Heart right ventricle (tissue), 16 donors: ENCODE measurements around the gene ARID5A. TPM values are rescaled to one million over a fixed set of nuclear protein-coding genes. Genes with fewer than 3 reads are reported as not detected.

ENCODE experiments used
- ATAC-seq, 8 donors: fragments of 200-7000 bp; cut with Tn5 transposase; one replicate each; pipeline ENCODE4 v1.9.1; 2020; ENCODE audit warnings: mild to moderate bottlenecking in 8 of 8, moderate library complexity in 8 of 8, moderate number of reproducible peaks in 1 of 8
- DNase-seq, 2 donors: peaks; one replicate each; pipeline ENCODE4 v3.0.0-alpha.2; 2020
- H3K27ac ChIP-seq, 10 donors: fragments of 200-600 bp; sonication (generic) in 2 of 10; one replicate each; pipeline versions ENCODE4 v1.5.0 to v1.8.0; 2020 to 2022; ENCODE audit warnings: mild to moderate bottlenecking in 3 of 10
- H3K27me3 ChIP-seq, 7 donors: fragments of 200-600 bp; one replicate each; pipeline ENCODE4 v1.8.0; 2021 to 2022; ENCODE audit warnings: mild to moderate bottlenecking in 2 of 7
- H3K36me3 ChIP-seq, 9 donors: fragments of 200-600 bp; sonication (generic) in 1 of 9; one replicate each; pipeline versions ENCODE4 v1.5.0 to v1.8.0; 2020 to 2022; ENCODE audit warnings: mild to moderate bottlenecking in 2 of 9
- H3K4me1 ChIP-seq, 9 donors: fragments of 200-600 bp; sonication (generic) in 1 of 9; one replicate each; pipeline versions ENCODE4 v1.5.0 to v1.8.0; 2020 to 2022; ENCODE audit warnings: mild to moderate bottlenecking in 4 of 9
- H3K4me3 ChIP-seq, 10 donors: fragments of 200-600 bp; sonication (generic) in 2 of 10; one replicate each; pipeline versions ENCODE4 v1.5.0 to v1.8.0; 2020 to 2022; ENCODE audit warnings: mild to moderate bottlenecking in 7 of 10, moderate library complexity in 2 of 10
- H3K9me3 ChIP-seq, 11 donors: fragments of 200-600 bp in 10 of 11; sonication (generic) in 2 of 11; one replicate each; pipeline versions ENCODE4 v1.5.0 to v1.8.0; 2013 to 2022; ENCODE audit warnings: mild to moderate bottlenecking in 2 of 11, control low read depth in 1 of 11, moderate library complexity in 1 of 11
- WGBS, 2 donors: extraction: QIAGEN DNeasy Blood & Tissue Kit; methylation state at CpG; one replicate each; pipeline ENCODE4 v1.1.7; 2013; ENCODE audit warnings: inconsistent platforms in 1 of 2; 5-methylcytosine and 5-hydroxymethylcytosine counted together
- intact Hi-C, 10 donors: fragments of 100-400 bp; cut with DNase I; formaldehyde crosslinking; loops; one replicate each; pipeline versions ENCODE4 v1.11.1 to v1.14.2; 2022
- polyA plus RNA-seq, 2 donors: library from polyadenylated mRNA; stranded (reverse); fragments of 200-250 nt; gene quantifications; one replicate each; pipeline ENCODE4 v1.2.3, GENCODE V29; 2013
- total RNA-seq, 10 donors: library from RNA; stranded (reverse); fragmentation: NEBNext Ultra II Directional in 3 of 10; extraction: Animal tissue kit (Norgen Biotek cat#: 25700) in 3 of 10; gene quantifications; one replicate each; pipeline versions ENCODE4 v1.2.1 to v1.2.4, GENCODE V29; 2021 to 2023
- TF ChIP-seq, protein P1 (sequence below), 9 donors: fragments of 200-600 bp; sonication (generic) in 2 of 9; IDR thresholded peaks; one replicate each; pipeline versions ENCODE4 v1.5.0 to v1.8.0; 2021 to 2022; ENCODE audit warnings: antibody characterized with exemption in 9 of 9, mild to moderate bottlenecking in 5 of 9, moderate library complexity in 1 of 9
- donor health status: Arrhythmogenic right ventricular cardiomyopathy.
- donor health status: ischemic (EF 13 %, LVEDD 7.1; RV severe dilation, severe dysfunction).
- donor health status: healthy with polysubstance abuse.
- donor health status: DM: no; HTN: yes; CAD: no.
- donor health status: DM: no; HTN: no; CAD: no.
- donor health status: ischemic (EF 25% LVEDD 6.9; RV normal size, moderate dysfunction).
- donor health status: ischemic (EF 25% LVEDD 5.7; RV mildly dilated, moderate dysfunction).
- donor health status: healthy.
- donor health status: DM: yes; HTN: yes; CAD: no.
- donor health status: Ischemic cardiomyopathy.
- donor health status: ischemic (EF 35%, LVEDD 5.7; RV mildly dilated, moderate dysfunction).
- donor health status: nonischemic (EF 11% LVEDD 7.7; RV severe dilation, severe dysfunction).
- donor health status: DM: yes; HTN: yes; CAD: no.
- donor health status: PGD.
- donor health status: ischemic (EF 29% LVEDD 5.4; RV normal size, mild dysfunction).
- donor health status: nonischemic (EF 23%, LVEDD 6.1; RV moderate dilation, normal function).

The ARID5A gene
- total and polyA plus RNA-seq, 12 donors = 12.0 to 121 (median 41.1) TPM

DNA sequence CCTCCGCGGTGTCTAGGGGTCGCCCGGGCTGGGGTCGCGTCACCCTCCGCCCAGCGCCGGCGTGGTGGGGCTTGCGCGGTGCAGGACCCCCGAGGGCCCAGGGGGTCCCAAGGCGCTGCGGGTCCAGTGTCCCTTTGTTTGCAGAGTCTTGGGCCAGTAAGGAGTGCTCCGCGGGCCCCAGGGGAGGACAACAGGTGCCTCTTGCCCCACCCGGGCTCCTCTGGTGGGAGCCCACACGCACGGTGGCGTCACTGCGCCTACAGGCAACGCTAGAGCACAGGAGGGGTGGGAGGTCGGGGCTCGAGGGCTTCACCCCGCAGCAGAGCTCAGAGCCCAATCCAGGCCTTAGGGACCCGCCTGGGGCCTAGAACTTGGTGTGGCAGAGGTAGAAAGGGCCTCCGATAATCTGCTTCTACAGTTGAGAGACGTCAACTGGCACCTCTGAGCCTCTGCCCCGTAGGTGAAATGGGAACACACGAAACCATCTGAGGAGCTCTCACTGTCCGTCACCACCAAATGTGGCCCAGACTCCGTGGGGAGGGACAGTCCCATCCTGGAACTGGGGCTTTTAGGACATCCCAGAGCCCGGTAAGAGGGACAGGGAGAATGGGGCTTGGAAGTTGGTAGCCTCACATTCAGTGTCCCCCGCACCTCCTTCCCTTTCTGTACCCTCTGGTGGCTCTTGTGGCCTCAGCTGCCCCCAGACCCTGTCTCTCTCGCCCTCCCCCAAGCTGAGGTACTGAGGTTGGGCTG is 1.4 kb downstream of the ARID5A start:
- intact Hi-C loops = loop anchor here in 3 of 10 donors (10.0 kb wide), 2 partner anchors 97 to 343 kb away; partner anchors contain the start of gene KANSL3 (in 2 of the 3)
- no peaks in the 10 kb centered on the region for H3K27me3 ChIP-seq
- peak in 1 of 2 donors; percentile 21 for DNase-seq
- TF ChIP-seq, protein P1, sequence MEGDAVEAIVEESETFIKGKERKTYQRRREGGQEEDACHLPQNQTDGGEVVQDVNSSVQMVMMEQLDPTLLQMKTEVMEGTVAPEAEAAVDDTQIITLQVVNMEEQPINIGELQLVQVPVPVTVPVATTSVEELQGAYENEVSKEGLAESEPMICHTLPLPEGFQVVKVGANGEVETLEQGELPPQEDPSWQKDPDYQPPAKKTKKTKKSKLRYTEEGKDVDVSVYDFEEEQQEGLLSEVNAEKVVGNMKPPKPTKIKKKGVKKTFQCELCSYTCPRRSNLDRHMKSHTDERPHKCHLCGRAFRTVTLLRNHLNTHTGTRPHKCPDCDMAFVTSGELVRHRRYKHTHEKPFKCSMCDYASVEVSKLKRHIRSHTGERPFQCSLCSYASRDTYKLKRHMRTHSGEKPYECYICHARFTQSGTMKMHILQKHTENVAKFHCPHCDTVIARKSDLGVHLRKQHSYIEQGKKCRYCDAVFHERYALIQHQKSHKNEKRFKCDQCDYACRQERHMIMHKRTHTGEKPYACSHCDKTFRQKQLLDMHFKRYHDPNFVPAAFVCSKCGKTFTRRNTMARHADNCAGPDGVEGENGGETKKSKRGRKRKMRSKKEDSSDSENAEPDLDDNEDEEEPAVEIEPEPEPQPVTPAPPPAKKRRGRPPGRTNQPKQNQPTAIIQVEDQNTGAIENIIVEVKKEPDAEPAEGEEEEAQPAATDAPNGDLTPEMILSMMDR (IDR thresholded peaks at IDR 0.05) = no peak
- peaks cover 18 to 90% (median 73%) of the 10 kb centered on the region in 9 donors for H3K4me1 ChIP-seq
- peak overlapping the region; percentile 68 to 100 (median 97) for H3K27ac ChIP-seq
- 13 to 16% methylated on average over 36 of the region's 36 CpGs for WGBS, 2 donors
- H3K36me3 ChIP-seq = peaks cover 0 to 40% (median 0%) of the 10 kb centered on the region in 9 donors
- no peaks in the 10 kb centered on the region for H3K9me3 ChIP-seq
- H3K4me3 ChIP-seq = peak overlapping the region; percentile 73 to 99 (median 96)
- ATAC-seq = peak in 3 of 8 donors; percentile 2 to 14 (median 14)

DNA sequence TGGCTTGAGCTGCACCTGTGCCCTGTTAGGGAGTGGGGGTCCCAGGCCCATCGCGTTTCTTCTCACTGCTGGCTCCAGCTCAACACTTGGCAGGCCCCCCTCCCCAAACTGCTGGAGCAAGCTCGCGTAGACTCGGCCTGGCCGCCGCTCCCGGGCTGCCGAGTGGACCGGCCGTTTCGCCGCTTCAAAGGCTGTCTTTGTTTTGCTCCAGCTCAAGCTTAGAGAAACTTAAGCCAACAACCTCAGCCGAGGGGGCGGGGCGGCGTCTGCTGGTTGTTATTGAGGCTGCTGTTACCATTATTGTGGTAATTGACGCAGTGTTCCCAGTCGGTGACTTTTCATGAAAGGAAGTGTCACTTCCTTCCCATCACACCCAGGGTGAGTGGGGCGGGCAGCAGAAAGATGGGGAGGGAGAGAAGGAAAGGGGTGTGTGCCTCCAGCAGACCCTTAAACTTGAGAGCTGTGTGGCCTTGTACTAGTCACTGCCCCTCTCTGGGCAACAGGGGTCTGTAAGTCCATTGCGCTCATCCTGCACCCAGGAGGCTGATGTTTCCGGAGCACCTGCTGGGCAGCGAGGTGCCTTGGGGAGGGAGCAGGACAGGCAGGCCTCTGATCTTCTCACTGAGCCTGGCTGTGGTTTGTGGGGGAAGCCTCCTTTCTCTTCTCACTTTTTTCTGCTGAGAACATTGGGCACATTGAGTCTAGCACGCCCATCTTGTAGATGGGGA is 2.1 kb downstream of the ARID5A start:
- Histone ChIP-seq H3K9me3 (no peaks in the 10 kb centered on the region), H3K4me1 (peaks cover 12 to 89% (median 65%) of the 10 kb centered on the region in 9 donors), H3K27me3 (no peaks in the 10 kb centered on the region), H3K36me3 (peaks cover 0 to 47% (median 0%) of the 10 kb centered on the region in 9 donors), H3K4me3 (peak overlapping the region; percentile 73 to 99 (median 96)), H3K27ac (peak overlapping the region in 7 of 10 donors; percentile 95 to 100 (median 99))
- intact Hi-C loops = loop anchor here in 3 of 10 donors (10.0 kb wide), 2 partner anchors 96 to 344 kb away; partner anchors contain the start of gene KANSL3 (in 2 of the 3)
- 32 to 54% methylated on average over 24 of the region's 24 CpGs for WGBS, 2 donors
- DNase-seq (peak; percentile 82 to 89), ATAC-seq (peak; percentile 3 to 67 (median 30))
- TF ChIP-seq, protein P1 (IDR thresholded peaks at IDR 0.05) = no peak

DNA sequence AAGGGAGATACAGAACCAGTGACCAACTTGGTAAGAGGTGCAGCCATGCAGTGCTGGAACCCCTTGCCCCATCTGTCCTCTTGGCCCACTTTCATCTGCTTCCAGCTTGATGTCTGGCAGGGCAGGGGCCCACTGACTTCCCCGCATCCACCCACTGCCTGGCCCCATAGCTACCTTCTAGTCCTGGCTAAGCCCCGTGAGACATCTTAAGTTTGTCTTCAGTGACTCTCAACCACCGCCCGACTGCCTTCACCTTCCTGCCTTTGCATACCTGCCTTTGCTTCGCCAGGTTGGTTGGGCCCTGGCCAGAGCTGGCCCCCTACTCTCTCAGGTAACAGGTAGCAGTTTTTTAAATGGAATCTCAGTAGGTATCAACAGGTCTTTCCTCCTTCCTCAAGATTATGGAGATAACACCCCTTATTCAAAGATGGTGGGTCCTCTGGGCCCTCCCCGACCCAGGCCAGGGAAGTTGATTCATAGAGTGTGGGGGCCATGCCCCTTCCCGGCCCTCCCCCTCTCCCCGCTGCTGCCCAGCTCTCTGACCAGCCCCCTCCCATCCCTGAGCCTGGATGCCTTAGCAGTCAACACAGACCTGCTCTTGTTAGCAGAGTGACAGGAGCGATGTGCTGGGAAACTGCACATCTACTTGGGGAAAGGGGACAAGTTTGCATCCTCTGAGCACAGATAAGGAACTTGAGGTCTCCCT is 2.8 kb downstream of the ARID5A start:
- DNase-seq = no peak
- intact Hi-C loops = loop anchor here in 3 of 10 donors (10.0 kb wide), 2 partner anchors 95 to 345 kb away; partner anchors contain the start of gene KANSL3 (in 2 of the 3)
- peak overlapping the region in 8 of 10 donors; percentile 76 to 99 (median 96) for H3K4me3 ChIP-seq
- H3K9me3 ChIP-seq = no peaks in the 10 kb centered on the region
- peak overlapping the region in 6 of 10 donors; percentile 42 to 100 (median 100) for H3K27ac ChIP-seq
- TF ChIP-seq, protein P1 (IDR thresholded peaks at IDR 0.05) = no peak
- no peaks in the 10 kb centered on the region for H3K27me3 ChIP-seq
- peaks cover 0 to 53% (median 0%) of the 10 kb centered on the region in 9 donors for H3K36me3 ChIP-seq
- ATAC-seq = no peak
- 87 to 90% methylated on average over 9 of the region's 9 CpGs for WGBS, 2 donors
- H3K4me1 ChIP-seq = peaks cover 8 to 88% (median 58%) of the 10 kb centered on the region in 9 donors
